ENCODE data around the gene CBLL2. TPM values are rescaled to one million over a fixed set of nuclear protein-coding genes. Genes with fewer than 3 reads are reported as not detected.
"Not testable (repeated sequence)": the region's sequence is repeated elsewhere in the genome, so short reads cannot be mapped to it uniquely, and the experiment has no call there.

CBLL2 gene
- total and polyA plus RNA-seq, 2 donors (not counting 1 experiment from before 2014, with no cell fraction given) = not detected

DNA sequence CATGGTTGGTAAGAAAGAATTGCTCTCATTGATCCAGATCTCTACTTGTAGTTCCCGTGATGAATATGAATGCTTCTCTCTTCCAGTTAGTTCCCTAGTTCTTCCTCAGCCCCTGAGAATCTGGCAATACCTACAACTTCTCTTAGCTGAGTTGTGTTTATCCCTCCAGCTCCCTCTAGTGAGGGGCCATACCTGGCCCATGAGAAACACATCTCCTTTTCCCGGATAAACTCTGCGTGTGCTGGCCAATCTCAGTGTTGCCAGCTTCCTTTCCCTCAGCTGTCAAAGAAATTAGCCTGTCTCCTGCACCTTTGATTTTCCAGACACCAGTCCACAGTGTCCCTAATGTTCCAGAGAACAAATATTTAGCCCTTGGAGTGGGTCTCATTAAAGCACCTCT is 5.7 kb downstream of the CBLL2 start:
- H3K27ac Mint-ChIP-seq = no peak overlapping the region
- H3K4me3 Mint-ChIP-seq = no peak overlapping the region
- no CpG with 5 or more reads among the region's 3 CpGs for WGBS (ENCODE audit: insufficient coverage)
- POLR2A ChIA-PET = no interaction called here
- H3K79me2 ChIP-seq (ENCODE audit: control insufficient read depth, insufficient read depth, low read length) = no peaks in the 10 kb centered on the region
- no peak overlapping the region for H3K4me2 ChIP-seq (replicated peaks; ENCODE audit: low read depth, low read length, poor library complexity, severe bottlenecking)
- no peaks in the 10 kb centered on the region for H3K9me3 Mint-ChIP-seq (ENCODE audit: insufficient read depth)
- DNase-seq (no peak), ATAC-seq (ENCODE audit: low read depth) (no peak)
- intact Hi-C loops (cut with micrococcal nuclease) = no loop called here
- no peak overlapping the region for H3K4me3 ChIP-seq (ENCODE audit: control extremely low read depth in 1 of 5, extremely low read depth in 1 of 5, insufficient read depth in 1 of 5, low read depth in 2 of 5, low read length in 4 of 5)
- no peaks in the 10 kb centered on the region for H3K4me1 Mint-ChIP-seq
- no peaks in the 10 kb centered on the region for H3K27me3 ChIP-seq (replicated peaks in 1 of 4; ENCODE audit: control extremely low read depth in 1 of 4, control insufficient read depth in 3 of 4, insufficient read depth in 4 of 4, low read length in 3 of 4)
- no peaks in the 10 kb centered on the region for H3K9me3 ChIP-seq (ENCODE audit: control extremely low read depth in 1 of 3, control insufficient read depth in 2 of 3, insufficient read depth in 1 of 3, low read length in 2 of 3)
- CTCF ChIA-PET = interaction anchor here (1.4 kb wide), 1 partner anchor 293 kb away, joined by 6 read pairs; no protein-coding TSS in a partner anchor
- no peaks in the 10 kb centered on the region for H3K36me3 ChIP-seq (replicated peaks in 1 of 2; ENCODE audit: control extremely low read depth in 1 of 2, control insufficient read depth in 1 of 2, extremely low read depth in 1 of 2, insufficient read depth in 2 of 2, low read length in 1 of 2)
- no peak overlapping the region for H3K27ac ChIP-seq (ENCODE audit: low read length in 2 of 2)
- no peaks in the 10 kb centered on the region for H4K20me1 ChIP-seq (ENCODE audit: control insufficient read depth, insufficient read depth, low read length, poor library complexity, severe bottlenecking)
- TF ChIP-seq, protein P1, sequence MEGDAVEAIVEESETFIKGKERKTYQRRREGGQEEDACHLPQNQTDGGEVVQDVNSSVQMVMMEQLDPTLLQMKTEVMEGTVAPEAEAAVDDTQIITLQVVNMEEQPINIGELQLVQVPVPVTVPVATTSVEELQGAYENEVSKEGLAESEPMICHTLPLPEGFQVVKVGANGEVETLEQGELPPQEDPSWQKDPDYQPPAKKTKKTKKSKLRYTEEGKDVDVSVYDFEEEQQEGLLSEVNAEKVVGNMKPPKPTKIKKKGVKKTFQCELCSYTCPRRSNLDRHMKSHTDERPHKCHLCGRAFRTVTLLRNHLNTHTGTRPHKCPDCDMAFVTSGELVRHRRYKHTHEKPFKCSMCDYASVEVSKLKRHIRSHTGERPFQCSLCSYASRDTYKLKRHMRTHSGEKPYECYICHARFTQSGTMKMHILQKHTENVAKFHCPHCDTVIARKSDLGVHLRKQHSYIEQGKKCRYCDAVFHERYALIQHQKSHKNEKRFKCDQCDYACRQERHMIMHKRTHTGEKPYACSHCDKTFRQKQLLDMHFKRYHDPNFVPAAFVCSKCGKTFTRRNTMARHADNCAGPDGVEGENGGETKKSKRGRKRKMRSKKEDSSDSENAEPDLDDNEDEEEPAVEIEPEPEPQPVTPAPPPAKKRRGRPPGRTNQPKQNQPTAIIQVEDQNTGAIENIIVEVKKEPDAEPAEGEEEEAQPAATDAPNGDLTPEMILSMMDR (IDR thresholded peaks at IDR 0.05) = no peak
- TF ChIP-seq EZH2 (IDR thresholded peaks at IDR 0.05; ENCODE audit: borderline replicate concordance, insufficient read depth, low read depth, low read length, poor library complexity, severe bottlenecking) = no peak
- H3K4me1 ChIP-seq (ENCODE audit: control insufficient read depth in 2 of 2, insufficient read depth in 2 of 2, low read length in 2 of 2) = no peaks in the 10 kb centered on the region
- no peak overlapping the region for H2AFZ ChIP-seq (ENCODE audit: insufficient read depth, low read depth, low read length, poor library complexity, severe bottlenecking)
- H3K27me3 Mint-ChIP-seq = peaks cover 3% of the 10 kb centered on the region
- no peak overlapping the region for H3K9ac ChIP-seq (ENCODE audit: low read length)

DNA sequence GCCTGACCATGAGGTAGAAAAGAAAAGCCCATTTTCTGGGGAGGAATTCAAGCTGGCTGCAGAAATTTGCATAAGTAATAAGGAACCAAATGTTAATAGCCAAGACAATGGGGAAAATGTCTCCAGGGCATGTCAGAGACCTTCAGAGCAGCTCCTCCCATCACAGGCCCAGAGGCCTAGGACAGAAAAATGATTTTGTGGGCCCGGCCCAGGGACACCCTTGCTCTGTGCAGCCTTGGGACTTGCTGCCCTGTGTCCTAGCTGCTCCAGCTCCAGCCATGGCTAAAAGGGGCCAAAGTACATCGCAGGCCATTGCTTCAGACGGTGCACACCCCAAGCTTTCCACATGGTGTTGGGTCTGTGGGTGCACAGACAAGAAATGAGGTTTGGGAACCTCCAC is 16.5 kb downstream of the CBLL2 start:
- intact Hi-C loops (cut with micrococcal nuclease); H3K9me3 Mint-ChIP-seq (ENCODE audit: insufficient read depth); H3K27ac Mint-ChIP-seq; H3K4me3 Mint-ChIP-seq; H3K36me3 ChIP-seq (replicated peaks in 1 of 2; ENCODE audit: control extremely low read depth in 1 of 2, control insufficient read depth in 1 of 2, extremely low read depth in 1 of 2, insufficient read depth in 2 of 2, low read length in 1 of 2); H3K27me3 ChIP-seq (replicated peaks in 1 of 4; ENCODE audit: control extremely low read depth in 1 of 4, control insufficient read depth in 3 of 4, insufficient read depth in 4 of 4, low read length in 3 of 4); CTCF ChIA-PET; ATAC-seq (ENCODE audit: low read depth); H3K9ac ChIP-seq (ENCODE audit: low read length); H2AFZ ChIP-seq (ENCODE audit: insufficient read depth, low read depth, low read length, poor library complexity, severe bottlenecking); H3K9me3 ChIP-seq (ENCODE audit: control extremely low read depth in 1 of 3, control insufficient read depth in 2 of 3, insufficient read depth in 1 of 3, low read length in 2 of 3); POLR2A ChIA-PET; H3K27ac ChIP-seq (ENCODE audit: low read length in 2 of 2); H3K27me3 Mint-ChIP-seq; H3K4me2 ChIP-seq (replicated peaks; ENCODE audit: low read depth, low read length, poor library complexity, severe bottlenecking); H3K79me2 ChIP-seq (ENCODE audit: control insufficient read depth, insufficient read depth, low read length); H3K4me3 ChIP-seq (ENCODE audit: control extremely low read depth in 1 of 5, extremely low read depth in 1 of 5, insufficient read depth in 1 of 5, low read depth in 2 of 5, low read length in 4 of 5); H3K4me1 ChIP-seq (ENCODE audit: control insufficient read depth in 2 of 2, insufficient read depth in 2 of 2, low read length in 2 of 2); H3K4me1 Mint-ChIP-seq; H4K20me1 ChIP-seq (ENCODE audit: control insufficient read depth, insufficient read depth, low read length, poor library complexity, severe bottlenecking); DNase-seq: not testable (repeated sequence)
- 89% methylated on average over 1 of the region's 3 CpGs for WGBS (ENCODE audit: insufficient coverage)

Data from B cell (primary cell).